ENCODE data around the gene STBD1.

The STBD1 gene

DNA sequence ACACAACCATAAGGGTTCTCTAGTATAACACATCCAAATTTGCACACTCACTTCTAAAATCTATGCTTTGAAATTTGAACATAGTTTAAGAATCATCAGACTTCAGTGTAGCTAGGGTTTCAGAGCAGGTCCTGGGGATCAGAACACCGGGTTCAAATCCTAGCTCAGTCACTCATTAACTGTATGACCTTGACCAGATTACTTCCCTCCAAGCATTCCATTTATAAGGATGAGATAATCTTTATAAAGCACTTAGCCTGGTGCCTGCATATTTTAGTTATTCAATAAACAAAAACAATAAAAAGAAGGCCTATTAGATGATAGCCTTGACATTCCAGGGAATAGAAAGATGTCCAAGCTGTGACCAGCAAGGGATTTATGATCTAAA, 4.8 kb upstream of the STBD1 start:
- Mint-ChIP-seq H3K27ac (no peak overlapping the region), H3K36me3 (peaks cover 0 to 5% of the 10 kb centered on the region in 2 donors), H3K9me3 (peaks cover 5 to 10% of the 10 kb centered on the region in 2 donors), H3K27me3 (peaks cover 21 to 41% of the 10 kb centered on the region in 2 donors), H3K4me3 (no peak overlapping the region), H3K4me1 (peaks cover 14 to 24% of the 10 kb centered on the region in 2 donors)
- DNase-seq (no peak), ATAC-seq (replicated peaks) (no peak)

GRCh38 chr4:76302826-76303438, 3.6 kb upstream of the STBD1 start:
- Mint-ChIP-seq H3K36me3 (peaks cover 0 to 2% of the 10 kb centered on the region in 2 donors), H3K27ac (no peak overlapping the region), H3K9me3 (peaks cover 5 to 6% of the 10 kb centered on the region in 2 donors), H3K4me3 (no peak overlapping the region), H3K27me3 (peaks cover 21 to 47% of the 10 kb centered on the region in 2 donors), H3K4me1 (peaks cover 14 to 25% of the 10 kb centered on the region in 2 donors)
- ATAC-seq (replicated peaks) (no peak), DNase-seq (no peak)

DNA sequence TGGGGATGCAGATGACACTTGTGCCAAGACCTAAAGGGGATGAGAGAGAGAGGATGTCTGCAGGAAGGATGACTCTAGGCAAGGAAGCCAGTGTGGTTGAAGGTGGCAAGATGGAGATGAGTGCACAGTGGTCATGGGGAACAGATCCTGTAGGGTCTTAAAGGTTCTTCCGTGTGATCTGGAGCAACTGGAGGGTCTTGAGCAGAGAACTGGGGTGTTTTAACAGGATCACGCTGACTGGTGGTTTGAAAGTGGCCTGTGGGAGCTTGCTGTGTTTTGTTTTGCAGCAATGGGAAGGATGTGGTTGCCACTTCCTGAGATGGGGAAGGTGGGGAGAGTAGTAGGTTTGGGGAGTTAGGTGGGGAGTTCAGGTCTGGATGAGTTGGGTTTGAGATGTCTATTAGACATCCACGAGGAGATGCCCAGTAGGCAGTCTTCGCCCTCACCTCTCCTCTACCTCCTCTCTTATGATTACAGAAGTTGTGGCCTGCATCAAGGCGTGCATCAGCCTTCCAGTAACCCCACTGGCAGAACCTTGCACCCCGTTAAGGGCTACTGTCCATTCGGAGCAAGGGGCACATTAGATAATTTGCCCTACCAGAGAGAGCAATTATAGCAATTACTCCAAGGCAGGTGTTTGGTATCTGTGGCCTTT, 1.4 kb upstream of the STBD1 start:
- Mint-ChIP-seq H3K4me3 (peak overlapping the region; percentile 83 to 89), H3K36me3 (no peaks in the 10 kb centered on the region), H3K27ac (no peak overlapping the region), H3K4me1 (peaks cover 14 to 25% of the 10 kb centered on the region in 2 donors), H3K9me3 (no peaks in the 10 kb centered on the region), H3K27me3 (peaks cover 27 to 56% of the 10 kb centered on the region in 2 donors)
- DNase-seq (no peak), ATAC-seq (replicated peaks) (no peak)

DNA sequence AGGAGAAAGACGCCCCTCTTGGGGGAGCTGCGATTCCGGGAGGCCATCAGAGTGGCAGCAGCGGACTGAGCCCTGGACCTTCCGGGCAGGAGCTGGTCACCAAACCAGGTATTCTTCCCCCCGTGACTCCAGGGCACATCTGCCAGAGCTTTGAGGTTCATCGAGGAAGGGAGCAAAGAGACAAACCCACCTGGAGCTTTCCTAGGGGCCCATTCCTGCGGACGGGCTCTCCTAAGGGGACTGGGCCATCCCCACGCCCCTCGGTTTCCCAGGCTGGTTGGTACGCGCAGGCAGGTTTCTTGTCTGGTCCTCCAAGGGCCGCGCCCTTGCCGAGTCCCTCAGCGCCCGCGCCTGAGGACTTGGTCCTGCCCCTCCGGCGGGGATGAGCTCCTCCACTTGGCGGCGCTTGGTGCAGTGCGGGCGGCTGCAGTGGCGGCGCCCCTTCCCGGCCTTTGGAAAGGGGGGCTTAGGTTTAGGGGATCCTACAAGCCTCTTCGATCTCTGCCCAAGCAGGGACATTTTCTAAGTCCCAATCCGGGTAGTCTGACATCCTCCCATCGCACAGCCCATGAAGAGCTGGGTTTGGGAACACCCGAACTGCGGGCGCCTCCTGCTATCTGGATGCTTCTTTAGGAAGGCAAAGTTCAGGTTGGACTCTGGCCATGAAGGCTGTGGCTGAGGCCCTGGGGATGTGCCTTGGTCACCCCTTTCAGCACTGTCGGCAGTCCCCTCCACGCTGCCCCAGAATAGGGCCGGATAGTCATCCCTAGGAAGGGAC, 538 bp downstream of the STBD1 start:
- peak overlapping the region; percentile 83 to 89 for H3K4me3 Mint-ChIP-seq
- ATAC-seq (replicated peaks) = peak; percentile 43 to 48

GRCh38 chr4:76307660-76308014, 1.1 kb downstream of the STBD1 start:
- Mint-ChIP-seq H3K27me3 (peaks cover 27 to 51% of the 10 kb centered on the region in 2 donors), H3K27ac (no peak overlapping the region), H3K4me3 (peak overlapping the region in 1 of 2 donors; percentile 89)

More for the DNA sequence above, 538 bp downstream of the STBD1 start:
- peaks cover 7 to 17% of the 10 kb centered on the region in 2 donors for H3K4me1 Mint-ChIP-seq
- no peaks in the 10 kb centered on the region for H3K9me3 Mint-ChIP-seq
- no peak for DNase-seq
- peaks cover 27 to 56% of the 10 kb centered on the region in 2 donors for H3K27me3 Mint-ChIP-seq
- H3K27ac Mint-ChIP-seq = no peak overlapping the region
- no peaks in the 10 kb centered on the region for H3K36me3 Mint-ChIP-seq

GRCh38 chr4:76308548-76308947, 2.0 kb downstream of the STBD1 start:
- Mint-ChIP-seq H3K4me3 (no peak overlapping the region), H3K4me1 (peaks cover 7 to 17% of the 10 kb centered on the region in 2 donors)

More at GRCh38 chr4:76307660-76308014, 1.1 kb downstream of the STBD1 start:
- ATAC-seq (replicated peaks) (no peak), DNase-seq (no peak)
- Mint-ChIP-seq H3K36me3 (no peaks in the 10 kb centered on the region), H3K4me1 (peaks cover 7 to 17% of the 10 kb centered on the region in 2 donors), H3K9me3 (no peaks in the 10 kb centered on the region)

GRCh38 chr4:76309939-76310550, 3.5 kb downstream of the STBD1 start:
- H3K27ac Mint-ChIP-seq = no peak overlapping the region
- peaks cover 19 to 33% of the 10 kb centered on the region in 2 donors for H3K27me3 Mint-ChIP-seq
- no peak for ATAC-seq (replicated peaks)
- no peak for DNase-seq
- H3K9me3 Mint-ChIP-seq = no peaks in the 10 kb centered on the region
- H3K36me3 Mint-ChIP-seq = no peaks in the 10 kb centered on the region
- H3K4me1 Mint-ChIP-seq = peaks cover 3 to 14% of the 10 kb centered on the region in 2 donors
- no peak overlapping the region for H3K4me3 Mint-ChIP-seq

More at GRCh38 chr4:76308548-76308947, 2.0 kb downstream of the STBD1 start:
- ATAC-seq (replicated peaks) (no peak), DNase-seq (no peak)
- Mint-ChIP-seq H3K9me3 (no peaks in the 10 kb centered on the region), H3K27ac (no peak overlapping the region), H3K27me3 (peaks cover 21 to 42% of the 10 kb centered on the region in 2 donors), H3K36me3 (no peaks in the 10 kb centered on the region)

- H3K4me1 Mint-ChIP-seq = peaks cover 1 to 7% of the 10 kb centered on the region in 2 donors
- ATAC-seq (replicated peaks) (no peak), DNase-seq (no peak)
- peaks cover 14 to 26% of the 10 kb centered on the region in 2 donors for H3K27me3 Mint-ChIP-seq
- no peaks in the 10 kb centered on the region for H3K36me3 Mint-ChIP-seq
- H3K4me3 Mint-ChIP-seq = no peak overlapping the region
- H3K27ac Mint-ChIP-seq = no peak overlapping the region
- peaks cover 3 to 4% of the 10 kb centered on the region in 2 donors for H3K9me3 Mint-ChIP-seq
These were observed 4.2 kb downstream of the STBD1 start for GRCh38 chr4:76310683-76311082.

GRCh38 chr4:76311896-76312331, 5.4 kb downstream of the STBD1 start:
- H3K36me3 Mint-ChIP-seq = peaks cover 5% of the 10 kb centered on the region in 2 donors

GRCh38 chr4:76312457-76312856, 5.9 kb downstream of the STBD1 start:
- peaks cover 11 to 17% of the 10 kb centered on the region in 2 donors for H3K9me3 Mint-ChIP-seq
- no peak overlapping the region for H3K27ac Mint-ChIP-seq
- no peak overlapping the region for H3K4me3 Mint-ChIP-seq
- no peak for DNase-seq
- no peak for ATAC-seq (replicated peaks)
- peaks cover 17 to 26% of the 10 kb centered on the region in 2 donors for H3K27me3 Mint-ChIP-seq
- no peaks in the 10 kb centered on the region for H3K4me1 Mint-ChIP-seq
- H3K36me3 Mint-ChIP-seq = peaks cover 5 to 6% of the 10 kb centered on the region in 2 donors

More at GRCh38 chr4:76311896-76312331, 5.4 kb downstream of the STBD1 start:
- ATAC-seq (replicated peaks) (no peak), DNase-seq (no peak)
- H3K27ac Mint-ChIP-seq = no peak overlapping the region
- H3K27me3 Mint-ChIP-seq = peaks cover 12 to 22% of the 10 kb centered on the region in 2 donors
- H3K9me3 Mint-ChIP-seq = peaks cover 8 to 13% of the 10 kb centered on the region in 2 donors
- H3K4me3 Mint-ChIP-seq = no peak overlapping the region
- no peaks in the 10 kb centered on the region for H3K4me1 Mint-ChIP-seq

DNA sequence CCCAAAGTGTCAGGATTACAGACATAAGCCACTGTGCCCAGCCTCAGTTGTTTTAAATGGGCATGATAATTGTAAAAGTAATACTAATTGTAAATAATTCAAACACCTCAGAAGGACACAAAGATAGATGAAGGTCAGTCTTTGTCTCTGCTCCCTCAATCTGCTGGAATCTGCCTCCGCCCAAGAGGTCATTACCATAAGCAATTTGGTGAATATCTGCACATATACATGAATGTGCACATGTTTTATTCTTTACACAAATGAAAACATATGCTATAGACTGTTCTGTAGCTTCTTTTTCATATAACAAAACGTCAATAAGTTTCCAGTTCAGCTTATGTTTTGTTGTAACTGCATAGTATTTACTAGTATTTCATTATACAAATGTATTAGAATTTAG, 7.0 kb downstream of the STBD1 start:
- ATAC-seq (replicated peaks) = no peak
- peaks cover 5 to 6% of the 10 kb centered on the region in 2 donors for H3K36me3 Mint-ChIP-seq
- no peaks in the 10 kb centered on the region for H3K4me1 Mint-ChIP-seq
- no peak overlapping the region for H3K27ac Mint-ChIP-seq
- no peak overlapping the region for H3K4me3 Mint-ChIP-seq
- DNase-seq = no peak
- H3K9me3 Mint-ChIP-seq = peaks cover 11 to 17% of the 10 kb centered on the region in 2 donors
- peaks cover 22 to 24% of the 10 kb centered on the region in 2 donors for H3K27me3 Mint-ChIP-seq

- Mint-ChIP-seq H3K4me1 (no peaks in the 10 kb centered on the region), H3K36me3 (peaks cover 5 to 6% of the 10 kb centered on the region in 2 donors), H3K27ac (no peak overlapping the region), H3K27me3 (peaks cover 19 to 22% of the 10 kb centered on the region in 2 donors), H3K9me3 (peaks cover 18 to 23% of the 10 kb centered on the region in 2 donors), H3K4me3 (no peak overlapping the region)
- DNase-seq = no peak
- no peak for ATAC-seq (replicated peaks)
These were observed 8.9 kb downstream of the STBD1 start for GRCh38 chr4:76315267-76315918.

DNA sequence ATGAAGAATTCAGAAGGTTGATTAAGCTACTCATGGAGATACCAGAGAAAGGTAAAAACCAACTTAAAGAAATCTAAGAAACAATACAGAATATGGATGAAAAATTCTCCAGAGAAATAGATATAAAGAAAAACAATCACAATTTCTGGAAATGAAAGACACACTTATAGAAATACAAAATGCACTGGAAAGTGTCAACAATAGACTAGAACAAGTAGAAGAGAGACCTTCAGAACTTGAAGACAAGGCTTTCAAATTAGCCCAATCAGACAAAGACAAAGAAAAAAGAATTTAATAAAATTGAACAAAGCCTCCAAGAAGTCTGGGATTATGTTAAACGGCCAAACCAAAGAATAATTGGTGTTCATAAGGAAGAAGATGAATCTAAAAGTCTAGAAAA, 9.6 kb downstream of the STBD1 start:
- no peak overlapping the region for H3K27ac Mint-ChIP-seq
- peaks cover 23 to 25% of the 10 kb centered on the region in 2 donors for H3K27me3 Mint-ChIP-seq
- H3K9me3 Mint-ChIP-seq = peaks cover 19 to 29% of the 10 kb centered on the region in 2 donors

More for the DNA sequence above, 9.6 kb downstream of the STBD1 start:
- DNase-seq (no peak), ATAC-seq (replicated peaks) (no peak)
- no peak overlapping the region for H3K4me3 Mint-ChIP-seq
- peaks cover 5 to 6% of the 10 kb centered on the region in 2 donors for H3K36me3 Mint-ChIP-seq
- no peaks in the 10 kb centered on the region for H3K4me1 Mint-ChIP-seq

All from stimulated activated naive B cell treated with anti-CD40 and anti-IgM and Interleukin-4, amounts not matched to agents 10 μg/mL and 1 μg/mL and 100 μg/mL, for 72 hours (primary cell).